Measurements from ENCODE around the gene ADAT2. TPM values are rescaled to one million over a fixed set of nuclear protein-coding genes. Genes with fewer than 3 reads are reported as not detected.
"Not testable (repeated sequence)": the region's sequence is repeated elsewhere in the genome, so short reads cannot be mapped to it uniquely, and the experiment has no call there.

ADAT2 gene
- 10 to 100 TPM; 25.1 to 38.9 (median 29.1) TPM for polyA plus RNA-seq (ENCODE audit: insufficient read depth in 1 of 5, insufficient read length in 5 of 5, low replicate concordance in 1 of 5)
- long read RNA-seq, donor 1, full-length matches to known transcripts, result 8 of 16 reads
- long read RNA-seq, donor 1, partial matches to known transcripts, result 8 of 16 reads
- long read RNA-seq, donor 1, other reads (novel, unspliced or antisense), result 0 of 16 reads
- long read RNA-seq, donor 2, partial matches to known transcripts, result 0 of 16 reads
- long read RNA-seq, donor 2, other reads (novel, unspliced or antisense), result 12 of 16 reads
- long read RNA-seq, donor 3, full-length matches to known transcripts, result 8 of 8 reads
- long read RNA-seq, donor 3, partial matches to known transcripts, result 0 of 8 reads
- long read RNA-seq, donor 3, other reads (novel, unspliced or antisense), result 0 of 8 reads
- long read RNA-seq, donor 4, partial matches to known transcripts, result 0 of 2 reads
- long read RNA-seq, donor 4, other reads (novel, unspliced or antisense), result 0 of 2 reads
- long read RNA-seq, donor 5, full-length matches to known transcripts, result 5 of 10 reads
- long read RNA-seq, donor 5, partial matches to known transcripts, result 5 of 10 reads
- long read RNA-seq, donor 5, other reads (novel, unspliced or antisense), result 0 of 10 reads
- long read RNA-seq, donor 6, full-length matches to known transcripts, result 3 of 3 reads
- long read RNA-seq, donor 6, partial matches to known transcripts, result 0 of 3 reads
- long read RNA-seq, donor 6, other reads (novel, unspliced or antisense), result 0 of 3 reads
- long read RNA-seq, donor 7, partial matches to known transcripts, result 5 of 6 reads
- long read RNA-seq, donor 7, other reads (novel, unspliced or antisense), result 0 of 6 reads
- long read RNA-seq, donor 8, full-length matches to known transcripts, result 2 of 2 reads
- long read RNA-seq, donor 8, partial matches to known transcripts, result 0 of 2 reads
- long read RNA-seq, donor 8, other reads (novel, unspliced or antisense), result 0 of 2 reads

DNA sequence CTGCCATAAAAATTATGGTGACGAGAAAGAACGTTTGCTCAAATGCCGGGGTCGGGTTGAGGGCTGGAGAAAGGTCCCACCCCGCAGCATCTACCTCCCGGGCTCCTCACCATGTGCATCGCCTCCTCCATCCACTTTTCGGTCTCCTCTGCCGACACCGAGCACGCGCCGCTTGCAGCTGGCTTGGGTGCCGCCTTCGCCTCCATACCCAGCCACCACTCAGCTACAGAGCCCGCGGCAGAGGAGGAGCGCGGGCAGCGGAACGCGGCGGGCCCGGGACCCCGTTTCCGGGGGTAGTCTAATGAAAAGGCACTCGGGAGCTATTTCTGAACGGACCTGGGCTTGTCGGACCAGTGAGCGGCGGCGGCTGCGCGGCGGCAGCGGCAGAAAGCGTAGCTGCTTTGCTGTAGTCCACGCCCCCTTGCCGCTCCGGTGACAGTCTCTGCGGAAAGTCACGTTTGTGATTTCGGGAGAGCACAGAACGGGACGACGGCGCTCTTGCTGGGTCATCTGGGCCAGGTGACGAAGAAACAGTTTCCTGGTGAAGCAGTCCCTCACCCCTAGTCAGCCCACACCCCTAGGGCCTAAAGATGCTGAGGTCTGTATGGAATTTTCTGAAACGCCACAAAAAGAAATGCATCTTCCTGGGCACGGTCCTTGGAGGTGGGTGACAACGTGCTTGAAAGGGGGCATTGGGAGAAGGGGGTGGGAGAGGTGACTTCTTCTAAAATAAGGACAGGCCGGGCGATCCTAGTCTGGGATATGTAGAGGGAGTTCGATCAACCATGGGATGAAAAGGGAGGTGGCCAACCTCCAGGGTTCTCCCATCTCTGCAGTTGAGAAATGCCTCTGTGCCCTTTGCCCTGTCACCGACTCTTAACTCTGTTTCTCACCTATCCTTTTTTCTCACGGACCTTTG is at the start of gene ADAT2, which contains the start of gene PEX3:
Gene ADAT2 (minus strand): TSS at position 243 of the 919 bp plus-strand sequence. CDS start 37 bp downstream, at position 206.
Gene PEX3 (plus strand): TSS at position 353 of the 919 bp plus-strand sequence. CDS start 238 bp downstream, at position 591.
- peak; percentile 88 to 91 for DNase-seq

DNA sequence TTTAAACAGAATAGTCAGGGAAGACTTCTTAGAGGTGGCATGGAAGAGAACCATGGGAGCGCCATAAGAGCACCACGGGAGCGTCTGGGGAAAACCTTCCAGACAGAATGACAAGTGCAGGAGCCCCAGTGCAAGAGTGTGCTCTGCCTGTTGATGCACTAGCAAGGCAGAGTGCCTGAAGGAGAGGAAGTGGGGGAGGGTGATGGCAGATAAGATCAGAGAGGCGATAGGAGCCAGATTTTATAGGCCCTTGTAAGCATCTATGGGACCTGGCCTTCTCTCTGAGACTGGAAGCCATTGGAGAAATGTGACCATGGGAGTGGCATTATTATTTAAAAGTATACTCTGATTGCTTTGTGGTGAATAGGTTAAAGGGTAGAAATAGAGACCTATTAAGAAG is 47.9 kb upstream of the ADAT2 start:
- DNase-seq, result no peak

DNA sequence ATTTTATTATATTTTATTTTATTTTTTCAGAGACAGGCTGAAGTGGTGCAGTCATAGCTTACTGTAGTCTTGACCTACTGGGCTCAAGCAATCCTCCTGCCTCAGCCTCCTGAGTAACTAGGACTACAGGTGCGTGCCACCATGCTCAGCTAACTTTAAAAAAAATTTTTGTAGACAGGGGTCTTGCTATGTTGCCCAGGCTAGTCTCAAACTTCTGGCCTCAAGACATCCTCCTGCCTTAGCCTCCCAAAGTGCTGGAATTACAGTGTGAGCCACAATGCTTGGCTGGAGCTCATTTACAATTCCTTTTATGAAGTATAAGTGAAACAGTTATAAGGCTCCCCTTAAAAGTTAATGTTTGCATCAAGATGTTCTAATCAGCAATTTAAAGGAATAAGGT is 46.5 kb upstream of the ADAT2 start:
- no peak for DNase-seq

DNA sequence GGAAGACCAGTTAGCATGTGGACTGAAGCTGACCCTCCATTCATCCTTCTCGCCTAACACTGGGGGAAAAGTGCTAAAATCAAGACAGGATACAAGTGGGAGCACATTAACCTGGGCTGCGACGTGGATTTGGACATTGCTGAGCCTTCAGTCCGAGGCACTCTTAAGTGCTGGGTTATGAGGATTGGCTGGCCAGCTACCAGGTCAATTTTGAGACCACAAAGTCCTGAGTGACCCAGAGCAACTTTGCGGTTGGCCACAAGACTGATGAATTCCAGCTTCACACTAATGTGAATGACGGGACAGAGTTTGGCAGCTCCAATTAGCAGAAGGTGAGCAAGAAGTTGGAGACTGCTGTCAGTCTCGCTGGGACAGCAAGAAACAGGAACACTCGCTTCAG is 40.3 kb upstream of the ADAT2 start:
- DNase-seq, result no peak

DNA sequence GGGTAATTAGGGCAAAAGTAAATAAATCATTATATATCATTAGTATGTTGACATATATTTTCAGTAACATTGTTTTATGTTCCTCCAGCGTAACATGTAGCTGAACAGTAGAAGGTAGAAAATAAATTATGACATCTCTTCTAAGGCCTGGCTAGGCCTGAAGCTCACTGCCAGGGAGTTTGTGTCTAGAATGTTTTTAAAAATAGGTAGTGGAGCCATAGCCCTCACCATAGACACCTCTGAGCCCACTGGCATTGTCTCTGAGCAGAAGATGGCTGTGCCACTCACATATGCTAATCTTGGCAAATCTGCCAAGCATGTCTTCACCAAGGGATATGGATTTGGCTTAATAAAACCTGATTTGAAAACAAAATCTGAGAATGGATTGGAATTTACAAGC is 39.7 kb upstream of the ADAT2 start:
- no peak for DNase-seq

DNA sequence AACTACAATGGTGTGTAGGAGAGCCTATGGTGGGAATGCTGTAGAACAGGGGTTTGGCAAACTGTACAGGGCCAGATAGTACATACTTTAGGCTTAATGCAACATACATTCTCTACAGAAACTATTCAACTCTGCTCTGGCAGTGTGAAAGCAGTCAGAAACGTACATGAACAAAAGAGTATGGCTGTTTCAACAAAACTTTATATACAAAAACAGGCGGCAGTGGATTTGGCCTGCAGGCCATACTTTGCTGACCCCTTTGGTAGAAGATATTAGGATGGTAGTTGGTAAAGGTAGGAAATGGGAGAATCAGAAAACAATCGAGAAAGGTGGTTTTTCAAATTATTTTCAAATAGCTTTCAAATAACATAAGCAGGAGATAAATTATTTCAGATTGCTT is 36.3 kb upstream of the ADAT2 start:
- no peak for DNase-seq

DNA sequence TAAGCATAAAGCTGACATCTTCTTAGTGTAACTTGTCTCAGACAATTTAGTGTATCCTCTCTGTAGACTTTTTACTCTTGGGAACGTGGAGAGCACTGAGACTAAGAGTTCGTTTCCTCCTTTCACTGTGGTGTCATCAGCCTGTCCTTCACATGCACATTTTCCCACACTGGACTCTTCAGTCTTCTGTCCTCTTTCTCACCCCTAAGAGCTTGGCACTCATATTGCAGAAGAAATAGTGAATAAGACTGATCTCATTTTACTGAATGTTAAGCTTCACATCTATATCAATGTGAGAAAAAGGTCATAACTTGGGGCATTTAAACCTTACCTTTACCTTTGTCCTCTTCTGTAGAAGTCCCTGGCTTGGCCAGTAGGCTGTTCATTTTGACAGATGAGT is 35.5 kb upstream of the ADAT2 start:
- DNase-seq, result no peak

DNA sequence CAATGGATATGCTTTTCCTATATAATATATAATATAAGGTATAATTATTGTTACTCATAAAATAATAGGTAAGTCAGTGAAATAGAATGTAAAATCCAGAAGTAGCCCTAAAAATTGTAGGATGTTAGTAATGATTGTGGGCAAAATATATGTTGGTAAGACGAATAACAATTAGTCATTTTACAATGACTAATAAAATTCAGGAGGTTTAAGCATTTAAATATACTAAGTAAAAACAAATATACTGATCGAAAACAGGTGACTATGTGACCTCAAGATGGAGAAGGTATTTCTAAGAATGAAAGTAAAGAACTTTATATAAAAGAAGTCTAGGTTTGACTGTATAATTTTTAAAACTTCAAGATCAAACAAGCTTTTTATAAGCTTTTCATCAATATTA is 32.1 kb upstream of the ADAT2 start:
- DNase-seq, result no peak

DNA sequence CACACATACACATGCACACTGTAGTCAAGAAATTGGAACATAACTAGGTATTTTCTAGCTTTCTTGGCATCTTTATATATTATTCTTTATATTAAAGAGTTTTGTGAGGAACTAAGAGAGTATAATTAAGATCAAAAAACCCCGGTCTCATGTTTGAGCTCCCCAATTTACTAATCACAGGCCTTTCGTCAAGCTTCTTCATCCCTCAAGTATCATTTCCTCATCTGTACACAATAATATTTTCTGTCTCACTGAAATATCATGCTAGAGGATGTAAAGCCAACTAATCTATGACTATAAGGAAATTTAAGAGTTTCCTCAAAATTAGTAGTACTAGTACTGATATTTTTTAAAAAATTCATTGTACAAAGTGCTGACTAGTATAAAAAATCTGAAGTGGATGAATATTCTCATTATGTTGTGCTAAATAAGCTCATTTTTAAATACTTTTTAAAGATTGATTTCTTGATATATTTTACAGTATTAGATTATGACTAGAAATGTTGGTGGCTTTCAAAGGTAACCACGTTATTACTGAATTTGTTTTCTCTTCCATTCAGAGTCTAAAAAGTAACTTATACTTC is 28.1 kb upstream of the ADAT2 start:
- DNase-seq, result no peak

DNA sequence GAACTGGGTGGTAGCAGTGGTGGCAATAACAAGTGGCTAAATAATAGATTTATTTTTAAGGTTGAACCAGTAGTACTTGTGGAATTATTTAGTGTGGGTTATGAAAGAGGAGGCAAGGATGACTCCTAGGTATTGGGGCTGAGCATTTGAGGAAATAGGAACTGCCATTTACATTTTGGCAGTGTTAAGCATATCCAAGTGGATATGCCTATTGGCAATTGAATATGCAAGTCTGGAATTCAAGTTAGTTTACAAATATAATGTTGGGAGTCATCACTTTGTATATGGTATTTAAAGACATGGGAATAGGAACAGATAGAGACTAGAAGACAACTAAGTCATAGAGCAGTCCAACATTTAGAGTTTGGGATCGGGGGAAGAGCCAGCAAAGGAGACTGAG is 26.1 kb upstream of the ADAT2 start:
- DNase-seq, result no peak

DNA sequence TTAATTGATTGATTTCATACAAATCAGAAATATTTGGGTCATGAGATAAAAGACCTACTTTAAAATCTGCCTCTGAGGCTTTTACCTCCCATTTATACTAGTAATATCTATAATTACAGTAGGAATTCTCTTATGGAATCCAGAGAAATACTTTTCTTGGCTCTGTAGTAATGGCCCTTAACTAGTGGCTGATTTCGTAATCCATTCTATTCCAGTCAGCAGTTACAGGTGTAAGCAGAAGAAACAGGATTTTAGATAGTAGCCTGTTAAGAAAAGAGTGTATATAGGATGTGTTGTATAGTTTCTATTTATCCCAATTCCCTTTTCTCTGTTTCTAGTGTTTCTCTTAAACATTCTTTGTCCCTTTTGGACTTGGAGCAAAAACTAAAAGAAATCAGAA is 21.3 kb upstream of the ADAT2 start:
- no peak for DNase-seq

DNA sequence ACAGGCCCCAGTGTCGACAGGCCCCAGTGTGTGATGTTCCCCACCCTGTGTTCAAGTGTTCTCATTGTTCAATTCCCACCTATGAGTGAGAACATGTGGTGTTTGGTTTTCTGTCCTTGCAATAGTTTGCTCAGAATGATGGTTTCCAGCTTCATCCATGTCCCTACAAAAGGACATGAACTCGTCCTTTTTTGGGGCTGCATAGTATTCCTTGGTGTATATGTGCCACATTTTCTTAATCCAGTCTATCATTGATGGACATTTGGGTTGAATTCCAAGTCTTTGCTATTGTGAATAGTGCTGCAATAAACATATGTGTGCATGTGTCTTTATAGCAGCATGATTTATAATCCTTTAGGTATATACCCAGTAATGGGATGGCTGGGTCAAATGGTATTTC is 18.3 kb upstream of the ADAT2 start:
- not testable (repeated sequence) for DNase-seq

DNA sequence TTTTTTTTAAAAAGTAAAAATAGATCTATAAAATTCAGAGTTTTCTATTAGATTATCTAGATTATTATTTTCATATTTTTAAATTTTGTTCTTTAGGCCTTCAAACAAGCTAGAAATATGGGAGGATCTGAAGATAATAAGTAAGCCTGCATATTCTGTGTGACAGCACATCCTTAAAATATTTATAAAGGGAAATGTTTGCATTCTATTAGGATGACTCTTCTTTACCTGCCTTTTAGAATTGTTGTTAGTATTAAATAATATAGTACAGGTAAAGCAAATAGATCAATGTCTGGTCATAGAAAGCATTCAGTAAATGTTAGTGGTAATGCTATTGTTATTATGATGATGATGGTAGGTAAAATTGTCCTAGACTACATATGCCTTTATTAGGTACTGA is 17.5 kb upstream of the ADAT2 start:
- DNase-seq, result no peak

DNA sequence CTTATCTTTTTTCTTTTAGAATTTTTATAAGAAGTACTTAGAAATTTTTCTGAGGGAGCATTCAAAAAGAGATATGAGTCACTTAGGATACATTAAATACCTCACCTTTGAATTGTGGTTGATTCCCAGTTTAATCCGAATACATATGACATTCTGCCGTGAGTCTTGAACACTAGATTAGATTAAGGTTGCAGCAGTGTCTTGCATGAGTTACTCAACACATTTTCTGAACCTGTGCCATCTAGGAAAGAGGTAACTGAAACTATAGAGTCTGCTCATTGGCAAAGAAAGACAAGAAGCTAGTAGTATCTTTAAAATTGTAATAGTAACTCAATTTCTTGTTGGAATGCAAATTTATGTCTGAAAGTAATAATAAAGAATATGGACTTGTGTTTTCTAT is 15.1 kb upstream of the ADAT2 start:
- no peak for DNase-seq

DNA sequence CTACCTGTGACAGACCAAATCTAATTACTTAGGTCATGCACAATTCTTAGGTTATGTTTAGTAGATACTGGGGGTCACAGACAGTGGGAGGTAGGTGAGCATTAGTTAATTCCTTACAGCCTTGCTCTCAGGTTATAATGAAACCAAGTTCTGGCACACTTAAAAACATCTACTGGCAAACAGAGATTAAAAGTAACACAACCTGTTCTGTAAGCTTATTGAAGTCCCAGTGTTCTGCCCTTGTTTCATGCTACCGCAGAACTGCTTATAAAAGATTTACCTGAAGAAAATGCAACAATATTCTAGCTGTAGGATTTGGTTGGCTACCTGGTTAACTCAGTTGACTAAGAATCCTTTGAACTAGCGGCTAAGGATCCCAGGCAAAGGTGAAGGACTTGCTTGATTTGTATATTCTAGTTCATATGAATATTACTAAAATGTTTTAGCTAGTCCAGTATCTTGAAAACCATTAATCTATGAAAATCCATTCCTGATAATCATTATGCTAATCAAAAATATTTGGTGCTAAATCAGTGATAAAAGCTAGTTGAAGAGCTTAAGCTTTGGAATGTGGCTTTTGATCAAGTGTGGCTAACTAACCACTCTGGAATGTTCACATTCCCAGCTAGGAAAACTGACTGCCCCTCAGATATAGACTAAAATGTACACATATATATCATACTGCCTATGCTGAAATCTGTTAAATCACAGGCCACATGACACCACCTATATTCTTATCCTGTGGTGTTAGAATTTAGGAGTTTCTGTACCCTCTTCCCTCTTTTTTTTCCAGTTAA is 7.3 kb upstream of the ADAT2 start:
- peak; percentile 19 to 32 for DNase-seq

DNA sequence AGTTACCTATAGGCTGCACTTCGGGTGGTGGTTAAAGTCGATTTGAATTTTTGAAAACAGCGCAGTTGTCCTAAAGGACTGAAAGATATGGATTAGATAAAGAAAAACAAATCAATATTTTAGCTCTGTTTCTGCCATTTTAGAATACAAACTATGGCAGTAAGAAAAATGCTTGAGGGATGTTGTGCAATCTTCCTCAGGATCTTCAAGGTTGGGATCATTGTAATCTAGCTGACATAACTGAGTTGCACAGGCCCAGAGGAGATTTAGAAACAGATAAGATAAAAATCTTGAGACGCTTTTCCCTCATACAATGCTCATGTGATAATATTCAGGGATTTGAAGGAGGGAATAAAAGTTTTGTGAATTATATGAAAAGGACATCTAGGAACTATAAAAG is 1.0 kb upstream of the ADAT2 start:
- DNase-seq, result no peak

DNA sequence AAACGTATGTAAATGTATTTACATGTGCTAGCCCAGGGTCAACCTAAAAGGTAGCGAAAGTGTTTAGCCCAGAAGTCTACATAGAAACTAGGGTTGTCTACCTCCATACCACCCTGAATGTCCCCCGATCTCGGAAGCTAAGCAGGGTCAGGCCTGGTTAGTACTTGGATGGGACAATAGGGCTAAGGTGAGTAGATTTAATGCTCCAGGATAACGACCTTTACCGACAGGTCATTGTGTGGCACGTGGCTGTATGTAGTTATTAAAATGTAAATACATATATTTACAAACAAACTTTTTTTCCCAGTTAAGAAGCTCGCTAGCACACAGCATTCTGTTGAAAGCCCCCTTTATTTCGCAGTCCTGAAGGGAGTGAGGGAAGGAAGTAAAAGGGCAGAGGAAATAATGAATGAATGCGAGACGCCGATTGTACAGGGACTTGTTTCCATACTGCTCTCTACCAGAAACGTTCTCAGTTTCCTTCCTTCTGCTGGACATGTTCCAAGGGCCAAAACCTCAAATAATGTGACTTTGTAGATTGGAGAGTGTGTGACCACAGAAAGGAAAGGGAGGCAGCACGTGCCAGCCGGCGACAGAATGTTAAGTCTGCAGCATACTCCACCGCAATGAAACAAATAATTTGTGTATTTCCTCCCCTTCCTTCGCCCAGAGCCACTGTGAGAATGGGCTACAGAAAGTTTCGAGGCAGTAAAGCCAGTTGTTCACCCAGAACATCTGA is 612 bp downstream of the ADAT2 start:
- DNase-seq, result peak in 1 of 2 donors; percentile 40

DNA sequence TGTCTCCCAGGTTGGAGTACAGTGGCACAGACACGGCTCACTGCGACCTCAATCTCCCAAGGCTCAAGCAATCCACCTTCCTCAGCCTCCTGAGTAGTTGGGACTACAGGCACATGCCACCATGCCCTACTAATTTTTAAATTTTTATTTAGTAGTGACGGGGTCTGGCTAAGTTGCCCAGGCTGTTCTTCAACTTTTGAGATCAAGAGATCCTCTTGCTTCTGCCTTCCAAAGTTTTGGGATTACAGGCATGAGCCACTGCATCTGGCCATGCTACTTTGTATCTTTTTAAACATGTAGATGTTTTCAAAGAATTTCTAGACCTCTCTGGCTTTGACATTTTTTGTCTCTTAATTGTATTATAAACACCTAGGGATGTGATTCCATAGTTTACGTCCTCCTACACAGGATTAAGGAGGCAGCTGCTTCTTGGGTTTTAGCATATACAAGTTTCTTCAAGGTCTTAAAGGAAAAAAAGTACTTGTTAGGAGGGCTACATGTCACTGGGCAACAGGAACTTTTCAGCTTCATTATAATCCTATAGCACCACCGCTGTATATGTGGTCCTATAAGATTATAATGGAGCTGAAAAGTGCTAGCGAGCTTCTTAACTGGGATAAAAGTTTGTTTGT is 1.3 kb downstream of the ADAT2 start:
- DNase-seq, result no peak

DNA sequence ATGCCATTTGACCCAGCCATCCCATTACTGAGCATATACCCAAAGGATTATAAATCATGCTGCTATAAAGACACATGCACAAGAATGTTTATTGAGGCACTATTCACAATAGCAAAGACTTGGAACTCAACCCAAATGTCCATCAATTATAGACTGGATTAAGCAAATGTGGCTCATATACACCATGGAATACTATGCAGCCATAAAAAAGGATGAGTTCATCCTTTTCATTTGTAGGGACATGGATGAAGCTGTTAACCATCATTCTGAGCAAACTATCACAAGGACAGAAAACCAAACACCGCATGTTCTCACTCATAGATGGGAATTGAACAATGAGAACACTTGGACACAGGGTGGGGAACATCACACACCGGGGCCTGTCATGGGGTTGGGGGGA is 2.6 kb downstream of the ADAT2 start:
- DNase-seq, result not testable (repeated sequence)

Measured in right lung (tissue), 10 donors.